Limb (tissue), 2 donors: ENCODE data around the gene RMDN3.

Experiments
- DNase-seq, 2 donors: peaks; one replicate each; pipeline ENCODE4 v3.0.0-alpha.2; 2016; ENCODE audit errors: extremely low spot score in 2 of 2

Gene RMDN3

GRCh38 chr15:40773496-40773895, 18.4 kb upstream of the RMDN3 start:
- DNase-seq: no peak

GRCh38 chr15:40772014-40772413, 17.0 kb upstream of the RMDN3 start:
- no peak for DNase-seq

- no peak for DNase-seq
Measured at GRCh38 chr15:40771242-40771641, 16.2 kb upstream of the RMDN3 start.

- DNase-seq: no peak
Measured at GRCh38 chr15:40770147-40770721, 15.2 kb upstream of the RMDN3 start.

GRCh38 chr15:40769274-40770146, 14.5 kb upstream of the RMDN3 start, which contains the start of gene C15orf62:
Gene C15orf62, plus strand, starts transcription at chr15:40769980. Its CDS starts 516 bp downstream, at chr15:40770496.
- peak in 1 of 2 donors; percentile 64 for DNase-seq

GRCh38 chr15:40768521-40769273, 13.6 kb upstream of the RMDN3 start:
- DNase-seq: no peak

- DNase-seq: no peak
Measured at GRCh38 chr15:40767838-40768500, 12.9 kb upstream of the RMDN3 start.

- DNase-seq: no peak
Measured at GRCh38 chr15:40766906-40767837, 12.1 kb upstream of the RMDN3 start.

GRCh38 chr15:40766194-40766815, 11.3 kb upstream of the RMDN3 start:
- no peak for DNase-seq

GRCh38 chr15:40764629-40765103, 9.6 kb upstream of the RMDN3 start:
- no peak for DNase-seq

- peak; percentile 56 to 82 for DNase-seq
Measured at GRCh38 chr15:40763801-40764628, 9.0 kb upstream of the RMDN3 start, which contains the start of gene GCHFR. Gene GCHFR, plus strand, starts transcription at chr15:40764068. Its CDS starts 113 bp downstream, at chr15:40764181.

- peak; percentile 67 to 87 for DNase-seq
Measured at GRCh38 chr15:40762919-40763800, 8.1 kb upstream of the RMDN3 start.

- DNase-seq: no peak
Measured at GRCh38 chr15:40759961-40760360, 4.9 kb upstream of the RMDN3 start.

- DNase-seq: no peak
Measured at GRCh38 chr15:40756938-40757337, 1.9 kb upstream of the RMDN3 start.

- DNase-seq: no peak
Measured at GRCh38 chr15:40755812-40756208, 756 bp upstream of the RMDN3 start.

- DNase-seq: peak in 1 of 2 donors; percentile 48
Measured at GRCh38 chr15:40754574-40754882, 526 bp downstream of the RMDN3 start.

GRCh38 chr15:40751745-40752144, 3.3 kb downstream of the RMDN3 start:
- DNase-seq: no peak

- DNase-seq: no peak
Measured at GRCh38 chr15:40750885-40751284, 4.2 kb downstream of the RMDN3 start.
